Measurements from ENCODE around the gene DNM3.

DNM3 gene

DNA sequence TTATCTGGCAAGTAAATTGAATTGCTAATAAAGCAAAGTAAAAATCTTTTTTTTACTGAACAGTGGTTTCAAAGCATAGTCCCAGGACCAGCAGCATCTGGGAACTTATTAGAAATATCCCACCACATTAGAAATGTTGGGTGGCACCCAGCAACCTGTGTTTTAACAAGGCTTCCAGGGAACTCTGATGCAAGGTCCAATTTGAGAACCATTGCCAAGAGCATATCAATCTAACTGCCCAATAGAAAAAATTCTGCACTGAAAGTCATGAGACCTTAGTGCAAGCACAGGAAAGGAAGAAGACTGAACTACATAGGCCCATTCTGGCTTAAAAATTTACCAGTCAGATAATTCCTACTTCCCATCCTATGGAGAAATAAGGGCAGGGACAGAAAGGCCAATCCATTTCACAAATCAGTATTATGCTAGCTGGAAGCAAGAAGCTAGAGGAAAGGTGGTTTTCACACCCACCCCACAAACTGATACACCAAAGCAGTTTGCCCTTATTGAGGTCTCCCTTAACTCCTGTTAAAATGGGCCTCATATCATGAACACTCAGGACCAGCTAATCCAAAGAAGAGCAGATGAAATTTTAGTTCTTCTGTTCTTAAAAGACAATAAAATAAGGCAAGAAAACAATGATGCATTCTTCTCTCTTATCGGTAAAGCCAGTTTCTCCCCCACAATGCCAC is 561.7 kb downstream of the DNM3 start:
- H3K4me3 Mint-ChIP-seq: no peak overlapping the region

DNA sequence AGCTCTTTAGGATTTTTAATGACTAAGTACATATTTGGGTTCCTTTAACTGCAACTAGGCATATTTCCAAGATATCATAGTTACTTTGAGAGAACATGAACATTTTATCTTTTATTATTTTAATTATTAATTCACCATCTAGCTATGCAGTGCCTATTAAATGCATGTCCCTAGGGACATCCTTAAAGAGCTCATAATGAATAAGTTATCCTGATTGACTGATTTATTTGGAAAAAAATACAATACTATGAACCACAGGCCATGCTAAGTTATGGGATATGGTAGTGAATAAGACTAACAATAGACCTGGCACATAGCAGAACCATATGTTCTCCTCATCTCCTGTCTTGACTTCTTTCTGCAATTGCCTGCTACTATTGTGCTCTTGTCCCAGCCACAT is 562.8 kb downstream of the DNM3 start:
- H3K27me3 Mint-ChIP-seq: no peaks in the 10 kb centered on the region
- peaks cover 30% of the 10 kb centered on the region for H3K4me1 Mint-ChIP-seq
- no peak overlapping the region for H3K4me3 Mint-ChIP-seq
- no peak for ATAC-seq
- no peaks in the 10 kb centered on the region for H3K9me3 Mint-ChIP-seq
- no peak overlapping the region for H3K27ac Mint-ChIP-seq
- DNase-seq: no peak

More for the DNA sequence above, 561.7 kb downstream of the DNM3 start:
- H3K27me3 Mint-ChIP-seq: no peaks in the 10 kb centered on the region
- DNase-seq (no peak), ATAC-seq (no peak)
- H3K9me3 Mint-ChIP-seq: no peaks in the 10 kb centered on the region
- no peak overlapping the region for H3K27ac Mint-ChIP-seq
- peaks cover 41% of the 10 kb centered on the region for H3K4me1 Mint-ChIP-seq

DNA sequence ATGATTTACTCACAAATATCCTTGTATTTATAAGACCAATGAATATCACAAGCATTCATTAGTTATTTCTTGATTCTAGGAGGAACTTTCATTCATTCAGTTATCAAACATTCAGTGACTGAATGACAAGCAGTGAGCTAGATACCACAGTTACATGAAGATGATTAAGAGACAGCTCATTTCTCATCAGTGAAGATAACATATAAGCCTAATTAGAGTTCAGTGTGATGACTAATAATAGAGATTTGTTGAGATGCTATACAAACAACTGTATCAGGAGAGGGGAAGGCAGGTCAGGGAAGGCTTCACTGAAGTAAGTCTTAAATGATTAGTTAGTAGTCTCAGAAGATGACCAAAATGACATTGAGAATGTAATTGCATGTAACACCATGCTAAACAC is 564.6 kb downstream of the DNM3 start:
- H3K27ac Mint-ChIP-seq: no peak overlapping the region
- no peaks in the 10 kb centered on the region for H3K27me3 Mint-ChIP-seq
- peaks cover 12% of the 10 kb centered on the region for H3K4me1 Mint-ChIP-seq
- DNase-seq (no peak), ATAC-seq (peak; percentile 39)
- H3K9me3 Mint-ChIP-seq: no peaks in the 10 kb centered on the region
- H3K4me3 Mint-ChIP-seq: no peak overlapping the region

DNA sequence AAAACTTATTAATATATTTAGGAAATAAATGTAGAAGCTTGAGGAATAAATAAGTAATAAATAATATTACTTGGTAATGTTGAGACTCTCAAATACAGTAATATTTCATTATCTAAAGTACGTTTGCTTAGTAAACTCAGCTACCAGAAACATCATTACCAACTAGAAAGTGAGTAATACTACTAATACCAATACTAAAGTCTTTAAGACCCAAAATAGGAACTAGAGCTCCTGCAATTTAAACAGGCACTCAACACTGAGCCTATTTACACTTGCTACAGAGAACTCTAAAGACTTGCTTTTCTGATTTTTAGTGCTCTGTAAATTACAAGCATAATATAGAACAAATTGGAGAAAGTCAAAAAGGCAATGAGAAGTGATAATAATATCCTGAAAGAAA is 565.7 kb downstream of the DNM3 start:
- peaks cover 14% of the 10 kb centered on the region for H3K4me1 Mint-ChIP-seq
- no peak for ATAC-seq
- no peaks in the 10 kb centered on the region for H3K27me3 Mint-ChIP-seq
- DNase-seq: no peak
- H3K4me3 Mint-ChIP-seq: no peak overlapping the region
- H3K9me3 Mint-ChIP-seq: no peaks in the 10 kb centered on the region
- no peak overlapping the region for H3K27ac Mint-ChIP-seq

DNA sequence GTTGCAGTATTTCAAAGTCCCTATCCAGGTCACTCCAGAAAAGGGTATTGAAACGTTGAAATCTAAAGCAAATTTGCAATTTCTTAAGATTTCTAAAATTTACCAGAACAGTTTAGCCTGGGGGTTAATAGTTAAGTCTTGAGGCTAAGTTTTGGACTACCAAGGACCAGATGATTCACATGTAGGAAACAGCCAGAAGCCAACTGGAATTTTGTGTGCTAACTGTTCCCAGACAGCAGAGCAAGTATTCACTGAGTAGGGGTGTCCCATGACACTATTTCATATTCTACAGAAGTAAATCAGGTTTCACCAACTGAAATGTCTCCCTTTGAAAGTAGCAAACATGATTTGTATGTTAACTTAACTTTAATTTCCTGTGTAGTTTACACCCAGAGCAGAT is 567.7 kb downstream of the DNM3 start:
- no peak overlapping the region for H3K27ac Mint-ChIP-seq
- no peak overlapping the region for H3K4me3 Mint-ChIP-seq
- DNase-seq (no peak), ATAC-seq (no peak)
- peaks cover 7% of the 10 kb centered on the region for H3K4me1 Mint-ChIP-seq
- no peaks in the 10 kb centered on the region for H3K27me3 Mint-ChIP-seq
- no peaks in the 10 kb centered on the region for H3K9me3 Mint-ChIP-seq

DNA sequence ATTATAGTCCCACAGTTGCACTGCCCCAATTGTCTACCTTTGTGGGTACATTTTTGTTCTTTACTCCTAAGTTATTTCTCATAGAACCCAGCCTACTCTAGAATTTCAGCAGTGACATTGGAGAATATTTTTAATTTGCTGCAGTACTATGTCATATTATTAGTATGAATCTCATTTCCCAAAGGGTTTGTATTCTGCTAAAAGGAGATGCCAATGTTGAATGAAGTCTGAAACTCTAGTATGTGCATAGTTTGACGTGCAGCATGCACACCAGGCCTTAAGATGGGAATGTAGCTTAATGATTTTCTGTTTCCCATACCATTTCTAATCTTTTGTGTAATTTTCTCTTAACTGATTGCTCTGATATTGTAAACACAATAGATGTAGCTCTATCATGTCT is 568.7 kb downstream of the DNM3 start:
- Mint-ChIP-seq H3K27ac (no peak overlapping the region), H3K27me3 (no peaks in the 10 kb centered on the region), H3K4me3 (no peak overlapping the region), H3K9me3 (no peaks in the 10 kb centered on the region), H3K4me1 (peaks cover 7% of the 10 kb centered on the region)
- DNase-seq (no peak), ATAC-seq (no peak)

DNA sequence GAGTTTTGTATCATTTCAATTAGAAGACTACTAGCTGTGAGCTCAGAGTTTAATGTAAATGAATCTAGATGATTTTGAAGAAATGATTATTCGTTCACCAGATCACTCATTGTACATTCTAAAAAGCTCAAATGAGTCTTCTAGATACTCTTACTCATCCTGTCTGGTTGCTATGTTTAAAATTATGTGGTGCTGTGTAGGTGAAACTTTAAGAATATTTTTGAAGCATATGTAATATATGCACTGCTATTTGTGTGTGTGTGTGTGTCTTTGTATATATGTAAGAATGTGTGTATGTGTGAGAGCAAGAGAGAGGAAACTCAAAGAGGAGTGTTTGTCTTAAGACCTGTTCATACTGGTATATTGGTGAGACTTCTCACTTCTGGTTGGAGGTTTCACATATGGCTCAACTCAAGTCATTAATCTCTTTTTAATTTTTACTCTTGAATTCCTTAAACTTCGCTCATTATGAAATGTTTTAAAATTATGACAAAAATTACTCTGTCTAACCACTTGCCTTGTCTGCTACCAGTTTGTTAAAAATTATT is 570.6 kb downstream of the DNM3 start:
- Mint-ChIP-seq H3K4me3 (no peak overlapping the region), H3K27ac (no peak overlapping the region), H3K4me1 (peaks cover 7% of the 10 kb centered on the region), H3K9me3 (no peaks in the 10 kb centered on the region), H3K27me3 (no peaks in the 10 kb centered on the region)
- ATAC-seq: peak; percentile 52
- DNase-seq: no peak

DNA sequence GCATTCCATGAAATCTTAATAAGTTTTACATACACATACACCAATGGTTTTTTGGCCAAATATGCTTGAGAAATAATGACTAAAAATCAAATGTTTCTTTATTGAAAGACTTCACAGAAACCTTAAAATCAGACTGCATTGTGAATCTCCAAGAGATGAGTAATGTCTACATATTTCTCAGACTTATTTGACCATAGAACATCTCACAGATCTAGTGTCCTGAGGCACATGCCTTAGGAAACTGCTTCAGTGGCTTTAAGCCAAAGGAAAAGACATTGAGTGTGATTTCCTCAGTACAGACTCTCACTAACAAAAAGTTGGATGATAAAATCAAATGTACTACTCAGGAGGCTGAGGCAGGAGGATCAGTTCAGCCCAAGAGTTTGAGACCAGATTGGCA is 573.0 kb downstream of the DNM3 start:
- Mint-ChIP-seq H3K4me1 (peaks cover 7% of the 10 kb centered on the region), H3K4me3 (no peak overlapping the region), H3K27me3 (peaks cover 12% of the 10 kb centered on the region), H3K9me3 (no peaks in the 10 kb centered on the region), H3K27ac (no peak overlapping the region)
- no peak for DNase-seq
- ATAC-seq: no peak

DNA sequence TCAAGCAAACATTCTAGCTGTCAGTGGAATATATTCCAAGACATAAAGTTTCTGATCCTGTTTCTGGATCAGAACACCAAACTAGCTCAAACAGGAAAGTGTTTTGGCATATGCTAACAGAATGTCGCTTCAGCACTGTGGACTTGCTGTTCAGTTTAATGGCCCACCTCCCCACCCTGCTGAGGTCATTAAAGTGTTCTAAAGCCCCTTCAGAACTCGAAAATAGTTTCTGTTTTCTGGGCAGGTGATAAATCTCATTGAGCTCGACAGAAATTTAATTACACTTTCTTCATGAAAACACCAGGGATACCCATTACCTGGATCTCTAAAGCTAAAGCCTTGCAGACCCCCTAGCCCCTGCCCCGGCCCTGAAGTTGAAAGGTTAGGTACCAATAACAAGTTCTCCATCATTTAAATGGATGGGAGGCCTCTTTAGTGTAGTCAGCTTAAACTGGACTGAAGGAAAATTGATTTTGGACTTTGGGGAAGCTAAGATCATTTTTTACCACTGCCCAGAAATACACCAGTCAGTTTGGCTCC is 575.3 kb downstream of the DNM3 start:
- DNase-seq (no peak), ATAC-seq (no peak)
- Mint-ChIP-seq H3K27ac (no peak overlapping the region), H3K4me3 (no peak overlapping the region), H3K4me1 (peaks cover 6% of the 10 kb centered on the region), H3K27me3 (peaks cover 12% of the 10 kb centered on the region), H3K9me3 (no peaks in the 10 kb centered on the region)

DNA sequence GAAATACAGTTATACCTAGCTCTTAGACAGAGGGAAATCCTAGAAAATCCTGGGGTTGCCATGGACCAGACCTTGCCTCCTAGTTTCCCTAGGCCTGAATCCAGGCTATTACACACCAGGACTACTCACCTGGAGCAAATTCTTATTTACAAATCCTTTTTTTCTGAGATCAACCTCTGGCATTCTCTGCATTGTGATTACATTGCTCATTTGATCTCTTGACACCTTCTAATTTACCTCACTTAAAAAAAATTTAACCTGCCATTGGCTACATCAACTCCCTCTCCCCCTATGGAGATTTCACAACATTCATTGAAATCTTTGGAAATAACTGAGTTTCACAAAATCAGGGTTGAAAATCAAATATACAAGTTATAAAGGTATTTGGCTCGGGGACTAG is 576.3 kb downstream of the DNM3 start:
- H3K9me3 Mint-ChIP-seq: no peaks in the 10 kb centered on the region
- no peak for DNase-seq
- ATAC-seq: no peak
- H3K27me3 Mint-ChIP-seq: peaks cover 12% of the 10 kb centered on the region
- H3K27ac Mint-ChIP-seq: peak overlapping the region in 1 of 2 donors; percentile 48
- H3K4me1 Mint-ChIP-seq: no peaks in the 10 kb centered on the region
- H3K4me3 Mint-ChIP-seq: no peak overlapping the region

DNA sequence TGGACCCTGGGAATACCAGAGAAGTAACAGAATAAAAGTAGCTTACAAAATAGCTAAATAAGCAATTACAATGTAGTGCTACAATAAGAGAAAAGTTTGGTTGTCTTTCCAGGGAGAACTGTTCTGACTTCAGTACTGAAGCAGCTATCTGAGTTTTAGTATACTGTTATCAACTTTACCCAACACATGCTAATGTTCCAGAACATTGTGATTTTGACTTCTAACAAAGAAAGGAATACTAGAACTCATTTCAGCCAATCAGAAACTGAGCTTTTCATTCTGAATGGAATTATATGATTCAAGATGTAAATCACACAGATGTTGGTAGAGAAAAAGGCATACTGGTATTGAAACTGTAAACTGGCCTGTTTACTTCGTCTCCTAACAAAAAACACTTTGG is 579.1 kb downstream of the DNM3 start, which contains the start of gene C1orf105:
TSS of gene C1orf105 (plus strand) at position 301 of the 400 bp plus-strand sequence. CDS start 201 bp downstream, outside the sequence.
- no peak within 1 kb of the TSS for H3K27ac Mint-ChIP-seq
- no peak for ATAC-seq
- H3K27me3 Mint-ChIP-seq: peaks cover 12% of the 10 kb centered on the region
- no peak for DNase-seq
- H3K4me3 Mint-ChIP-seq: no peak within 1 kb of the TSS
- H3K9me3 Mint-ChIP-seq: no peaks in the 10 kb centered on the region
- no peaks in the 10 kb centered on the region for H3K4me1 Mint-ChIP-seq

DNA sequence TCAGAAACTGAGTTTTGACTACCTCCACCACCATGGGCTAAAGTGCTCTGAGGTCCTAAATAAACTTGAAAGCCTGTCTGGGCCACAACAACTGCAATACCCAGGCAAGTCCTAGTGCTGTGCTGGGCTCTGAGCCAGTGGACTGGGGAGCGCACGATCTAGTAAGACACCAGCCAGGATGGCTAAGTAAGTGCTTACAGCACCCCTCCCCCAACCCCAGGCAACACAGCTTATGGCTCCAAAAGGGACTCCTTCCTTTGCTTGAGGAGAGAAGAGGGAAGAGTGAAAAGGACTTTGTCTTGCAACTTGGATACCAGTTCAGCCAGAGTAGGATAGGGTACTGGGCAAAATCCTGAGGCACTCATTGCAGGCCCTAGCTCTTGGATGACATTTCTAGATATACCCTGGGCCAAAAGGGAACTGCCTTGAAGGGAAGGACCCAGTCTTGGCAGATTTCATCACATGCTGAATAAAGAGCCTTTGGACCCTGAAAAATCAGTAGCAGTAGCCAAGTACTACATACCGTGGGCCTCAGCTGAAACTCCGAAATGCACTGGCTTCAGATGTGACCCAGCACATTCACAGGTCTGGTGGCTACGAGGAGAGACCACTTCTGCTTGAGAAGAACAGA is 580.8 kb downstream of the DNM3 start:
- ATAC-seq (no peak), DNase-seq (no peak)
- no peak overlapping the region for H3K27ac Mint-ChIP-seq
- peaks cover 12% of the 10 kb centered on the region for H3K27me3 Mint-ChIP-seq
- no peaks in the 10 kb centered on the region for H3K4me1 Mint-ChIP-seq
- no peak overlapping the region for H3K4me3 Mint-ChIP-seq
- no peaks in the 10 kb centered on the region for H3K9me3 Mint-ChIP-seq

DNA sequence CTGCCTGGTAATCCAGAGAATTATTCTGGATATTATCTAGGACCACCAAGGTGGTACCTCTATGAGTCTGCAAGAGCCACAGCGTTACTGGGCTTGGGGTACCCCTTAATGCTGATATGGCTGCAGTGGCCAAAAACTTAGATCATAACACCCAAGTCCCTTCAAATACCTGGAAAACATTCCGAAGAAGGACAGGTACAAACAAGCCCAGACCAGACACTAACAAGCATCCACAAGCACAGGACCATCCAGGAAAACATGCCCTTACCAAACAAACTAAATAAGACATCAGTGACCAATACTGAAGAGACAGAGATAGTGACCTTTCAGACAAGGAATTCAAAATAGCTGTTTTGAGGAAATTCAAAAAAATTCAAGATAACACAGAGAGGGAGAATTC is 582.0 kb downstream of the DNM3 start:
- H3K27ac Mint-ChIP-seq: no peak overlapping the region
- H3K4me1 Mint-ChIP-seq: no peaks in the 10 kb centered on the region
- H3K27me3 Mint-ChIP-seq: peaks cover 2% of the 10 kb centered on the region
- ATAC-seq (no peak), DNase-seq (no peak)
- H3K9me3 Mint-ChIP-seq: no peaks in the 10 kb centered on the region
- no peak overlapping the region for H3K4me3 Mint-ChIP-seq

DNA sequence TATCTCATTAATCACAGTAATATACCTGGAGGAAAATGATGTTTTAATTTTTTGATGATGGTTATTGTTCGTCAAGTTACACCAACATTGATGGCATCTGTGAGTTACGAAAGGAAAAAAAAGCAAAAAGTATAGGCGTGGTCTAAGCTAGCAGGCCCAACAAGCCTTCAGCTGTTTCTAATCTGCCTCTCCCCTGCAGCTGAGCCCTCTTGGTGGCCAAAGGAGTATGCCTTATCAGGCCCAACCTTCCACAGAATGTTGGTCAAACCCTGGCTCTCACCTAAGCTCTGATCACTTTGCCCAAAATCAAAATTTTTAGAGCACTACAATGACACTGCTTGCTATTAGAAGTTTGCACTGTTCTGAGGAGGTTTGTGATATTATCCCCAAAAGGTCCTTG is 584.0 kb downstream of the DNM3 start:
- H3K27ac Mint-ChIP-seq: no peak overlapping the region
- no peak overlapping the region for H3K4me3 Mint-ChIP-seq
- ATAC-seq (no peak), DNase-seq (no peak)
- H3K4me1 Mint-ChIP-seq: peaks cover 9% of the 10 kb centered on the region
- H3K9me3 Mint-ChIP-seq: no peaks in the 10 kb centered on the region
- no peaks in the 10 kb centered on the region for H3K27me3 Mint-ChIP-seq

DNA sequence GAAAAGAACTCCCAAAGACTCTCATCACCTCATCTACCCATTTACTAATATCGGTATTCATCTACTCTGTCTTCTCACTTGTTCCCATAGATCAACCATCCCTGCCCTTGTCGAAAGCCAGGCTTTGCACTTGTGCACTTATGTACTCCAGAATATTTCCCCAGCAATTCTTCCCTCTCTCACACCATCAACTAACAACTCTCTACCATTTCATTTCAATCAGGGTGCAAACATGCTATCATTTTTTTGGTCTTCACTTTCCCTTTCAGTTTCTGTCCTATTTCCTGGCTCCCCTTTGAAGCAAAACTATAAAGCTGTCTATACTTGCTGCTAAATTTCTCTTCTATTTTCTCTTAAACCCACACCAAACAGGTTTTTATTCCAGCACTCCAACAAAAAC is 585.9 kb downstream of the DNM3 start:
- Mint-ChIP-seq H3K4me1 (peaks cover 26% of the 10 kb centered on the region), H3K27ac (no peak overlapping the region), H3K27me3 (no peaks in the 10 kb centered on the region), H3K4me3 (no peak overlapping the region), H3K9me3 (no peaks in the 10 kb centered on the region)
- DNase-seq (no peak), ATAC-seq (no peak)

All from stimulated activated naive CD8-positive, alpha-beta T cell treated with anti-CD3 and anti-CD28 coated beads, Interleukin-15, amount 100 ng/mL, for 72 hours (primary cell).